ENCODE measurements around the gene DDX10.

DDX10 gene

GRCh38 chr11:108863528-108863927 is 198.7 kb downstream of the DDX10 start:
- Histone ChIP-seq H3K4me3 (ENCODE audit: low read length) (no peak overlapping the region), H3K4me1 (ENCODE audit: insufficient read depth, low read length) (peaks cover 7% of the 10 kb centered on the region), H3K9me3 (ENCODE audit: low read length) (no peaks in the 10 kb centered on the region), H3K27me3 (ENCODE audit: insufficient read depth, low read length) (no peaks in the 10 kb centered on the region), H2AFZ (ENCODE audit: low read depth, low read length) (no peak overlapping the region), H3K36me3 (ENCODE audit: insufficient read depth, low read length) (no peaks in the 10 kb centered on the region)

GRCh38 chr11:108865406-108865805 is 200.5 kb downstream of the DDX10 start:
- H3K4me3 ChIP-seq (ENCODE audit: low read length) = no peak overlapping the region
- no peaks in the 10 kb centered on the region for H3K9me3 ChIP-seq (ENCODE audit: low read length)
- no peaks in the 10 kb centered on the region for H3K27me3 ChIP-seq (ENCODE audit: insufficient read depth, low read length)
- H2AFZ ChIP-seq (ENCODE audit: low read depth, low read length) = no peak overlapping the region
- H3K36me3 ChIP-seq (ENCODE audit: insufficient read depth, low read length) = no peaks in the 10 kb centered on the region
- peaks cover 7% of the 10 kb centered on the region for H3K4me1 ChIP-seq (ENCODE audit: insufficient read depth, low read length)

- no peaks in the 10 kb centered on the region for H3K27me3 ChIP-seq (ENCODE audit: insufficient read depth, low read length)
- H3K9me3 ChIP-seq (ENCODE audit: low read length) = no peaks in the 10 kb centered on the region
- no peaks in the 10 kb centered on the region for H3K36me3 ChIP-seq (ENCODE audit: insufficient read depth, low read length)
- H3K4me1 ChIP-seq (ENCODE audit: insufficient read depth, low read length) = peaks cover 7% of the 10 kb centered on the region
- no peak overlapping the region for H2AFZ ChIP-seq (ENCODE audit: low read depth, low read length)
- H3K4me3 ChIP-seq (ENCODE audit: low read length) = no peak overlapping the region
Measured at GRCh38 chr11:108866781-108867180, 201.9 kb downstream of the DDX10 start.

- no peaks in the 10 kb centered on the region for H3K27me3 ChIP-seq (ENCODE audit: insufficient read depth, low read length)
- no peaks in the 10 kb centered on the region for H3K9me3 ChIP-seq (ENCODE audit: low read length)
- H3K36me3 ChIP-seq (ENCODE audit: insufficient read depth, low read length) = no peaks in the 10 kb centered on the region
- peaks cover 15% of the 10 kb centered on the region for H3K4me1 ChIP-seq (ENCODE audit: insufficient read depth, low read length)
- H2AFZ ChIP-seq (ENCODE audit: low read depth, low read length) = no peak overlapping the region
- no peak overlapping the region for H3K4me3 ChIP-seq (ENCODE audit: low read length)
Measured at GRCh38 chr11:108870373-108871020, 205.6 kb downstream of the DDX10 start.

- Histone ChIP-seq H2AFZ (ENCODE audit: low read depth, low read length) (no peak overlapping the region), H3K9me3 (ENCODE audit: low read length) (no peaks in the 10 kb centered on the region), H3K4me1 (ENCODE audit: insufficient read depth, low read length) (peaks cover 14% of the 10 kb centered on the region), H3K27me3 (ENCODE audit: insufficient read depth, low read length) (no peaks in the 10 kb centered on the region), H3K4me3 (ENCODE audit: low read length) (no peak overlapping the region), H3K36me3 (ENCODE audit: insufficient read depth, low read length) (no peaks in the 10 kb centered on the region)
Measured at GRCh38 chr11:108871152-108871551, 206.3 kb downstream of the DDX10 start.

- peaks cover 8% of the 10 kb centered on the region for H3K4me1 ChIP-seq (ENCODE audit: insufficient read depth, low read length)
- no peak overlapping the region for H3K4me3 ChIP-seq (ENCODE audit: low read length)
- H3K27me3 ChIP-seq (ENCODE audit: insufficient read depth, low read length) = no peaks in the 10 kb centered on the region
- H3K36me3 ChIP-seq (ENCODE audit: insufficient read depth, low read length) = no peaks in the 10 kb centered on the region
- no peaks in the 10 kb centered on the region for H3K9me3 ChIP-seq (ENCODE audit: low read length)
- H2AFZ ChIP-seq (ENCODE audit: low read depth, low read length) = no peak overlapping the region
Measured at GRCh38 chr11:108871867-108872266, 207.0 kb downstream of the DDX10 start.

- Histone ChIP-seq H3K36me3 (ENCODE audit: insufficient read depth, low read length) (no peaks in the 10 kb centered on the region), H2AFZ (ENCODE audit: low read depth, low read length) (no peak overlapping the region), H3K9me3 (ENCODE audit: low read length) (no peaks in the 10 kb centered on the region), H3K4me3 (ENCODE audit: low read length) (no peak overlapping the region), H3K27me3 (ENCODE audit: insufficient read depth, low read length) (no peaks in the 10 kb centered on the region), H3K4me1 (ENCODE audit: insufficient read depth, low read length) (peaks cover 7% of the 10 kb centered on the region)
Measured at GRCh38 chr11:108872781-108873291, 208.0 kb downstream of the DDX10 start.

- Histone ChIP-seq H2AFZ (ENCODE audit: low read depth, low read length) (no peak overlapping the region), H3K27me3 (ENCODE audit: insufficient read depth, low read length) (no peaks in the 10 kb centered on the region), H3K4me1 (ENCODE audit: insufficient read depth, low read length) (peaks cover 7% of the 10 kb centered on the region), H3K36me3 (ENCODE audit: insufficient read depth, low read length) (no peaks in the 10 kb centered on the region), H3K4me3 (ENCODE audit: low read length) (no peak overlapping the region), H3K9me3 (ENCODE audit: low read length) (no peaks in the 10 kb centered on the region)
Measured at GRCh38 chr11:108873310-108873709, 208.4 kb downstream of the DDX10 start.

GRCh38 chr11:108873941-108874340 is 209.1 kb downstream of the DDX10 start:
- no peaks in the 10 kb centered on the region for H3K36me3 ChIP-seq (ENCODE audit: insufficient read depth, low read length)

GRCh38 chr11:108875134-108875533 is 210.3 kb downstream of the DDX10 start:
- H3K36me3 ChIP-seq (ENCODE audit: insufficient read depth, low read length) = no peaks in the 10 kb centered on the region

More at GRCh38 chr11:108873941-108874340, 209.1 kb downstream of the DDX10 start:
- H3K4me3 ChIP-seq (ENCODE audit: low read length) = no peak overlapping the region
- H3K4me1 ChIP-seq (ENCODE audit: insufficient read depth, low read length) = peaks cover 7% of the 10 kb centered on the region
- H3K27me3 ChIP-seq (ENCODE audit: insufficient read depth, low read length) = no peaks in the 10 kb centered on the region
- H3K9me3 ChIP-seq (ENCODE audit: low read length) = no peaks in the 10 kb centered on the region
- H2AFZ ChIP-seq (ENCODE audit: low read depth, low read length) = no peak overlapping the region

GRCh38 chr11:108877178-108877577 is 212.3 kb downstream of the DDX10 start:
- Histone ChIP-seq H3K9me3 (ENCODE audit: low read length) (no peaks in the 10 kb centered on the region), H3K27me3 (ENCODE audit: insufficient read depth, low read length) (no peaks in the 10 kb centered on the region)

More at GRCh38 chr11:108875134-108875533, 210.3 kb downstream of the DDX10 start:
- Histone ChIP-seq H3K27me3 (ENCODE audit: insufficient read depth, low read length) (no peaks in the 10 kb centered on the region), H3K4me1 (ENCODE audit: insufficient read depth, low read length) (peaks cover 7% of the 10 kb centered on the region), H3K4me3 (ENCODE audit: low read length) (no peak overlapping the region), H2AFZ (ENCODE audit: low read depth, low read length) (no peak overlapping the region), H3K9me3 (ENCODE audit: low read length) (no peaks in the 10 kb centered on the region)

GRCh38 chr11:108880510-108880909 is 215.6 kb downstream of the DDX10 start:
- H3K27me3 ChIP-seq (ENCODE audit: insufficient read depth, low read length) = no peaks in the 10 kb centered on the region
- H3K36me3 ChIP-seq (ENCODE audit: insufficient read depth, low read length) = no peaks in the 10 kb centered on the region
- H3K4me1 ChIP-seq (ENCODE audit: insufficient read depth, low read length) = no peaks in the 10 kb centered on the region
- H3K4me3 ChIP-seq (ENCODE audit: low read length) = no peak overlapping the region
- H2AFZ ChIP-seq (ENCODE audit: low read depth, low read length) = no peak overlapping the region
- no peaks in the 10 kb centered on the region for H3K9me3 ChIP-seq (ENCODE audit: low read length)

More at GRCh38 chr11:108877178-108877577, 212.3 kb downstream of the DDX10 start:
- Histone ChIP-seq H2AFZ (ENCODE audit: low read depth, low read length) (no peak overlapping the region), H3K4me3 (ENCODE audit: low read length) (no peak overlapping the region), H3K4me1 (ENCODE audit: insufficient read depth, low read length) (peaks cover 7% of the 10 kb centered on the region), H3K36me3 (ENCODE audit: insufficient read depth, low read length) (no peaks in the 10 kb centered on the region)

GRCh38 chr11:108881131-108881530 is 216.3 kb downstream of the DDX10 start:
- no peaks in the 10 kb centered on the region for H3K27me3 ChIP-seq (ENCODE audit: insufficient read depth, low read length)
- peaks cover 1% of the 10 kb centered on the region for H3K4me1 ChIP-seq (ENCODE audit: insufficient read depth, low read length)
- no peak overlapping the region for H3K4me3 ChIP-seq (ENCODE audit: low read length)
- H2AFZ ChIP-seq (ENCODE audit: low read depth, low read length) = no peak overlapping the region
- H3K9me3 ChIP-seq (ENCODE audit: low read length) = no peaks in the 10 kb centered on the region
- H3K36me3 ChIP-seq (ENCODE audit: insufficient read depth, low read length) = no peaks in the 10 kb centered on the region

All from neuron (in vitro differentiated cells).